Measurements from ENCODE around the gene CKAP5. TPM values are rescaled to one million over a fixed set of nuclear protein-coding genes. Genes with fewer than 3 reads are reported as not detected.

The CKAP5 gene
- total RNA-seq, 4 donors from 2014 or later: 39.8 to 46.9 (median 43.4) TPM

DNA sequence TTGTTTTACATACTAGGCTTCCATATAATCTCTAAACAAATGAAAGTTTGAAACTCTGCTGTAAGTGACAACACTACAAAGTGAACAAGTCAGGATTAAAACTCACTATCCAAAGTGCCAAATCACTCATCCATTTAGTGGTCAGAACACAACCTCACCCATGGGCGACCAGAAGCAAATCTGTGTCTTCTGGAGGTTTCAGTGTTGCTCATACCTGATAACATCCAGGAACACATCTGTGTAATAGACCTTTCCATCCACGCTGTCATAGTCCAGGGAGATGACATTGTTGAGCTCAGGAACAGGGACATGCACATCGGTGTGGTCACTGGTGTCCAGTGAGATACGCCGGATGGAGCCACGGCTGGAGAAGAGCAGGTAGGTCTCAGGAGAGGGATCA, 28.5 kb upstream of the CKAP5 start:
- TF ChIP-seq, protein P1, sequence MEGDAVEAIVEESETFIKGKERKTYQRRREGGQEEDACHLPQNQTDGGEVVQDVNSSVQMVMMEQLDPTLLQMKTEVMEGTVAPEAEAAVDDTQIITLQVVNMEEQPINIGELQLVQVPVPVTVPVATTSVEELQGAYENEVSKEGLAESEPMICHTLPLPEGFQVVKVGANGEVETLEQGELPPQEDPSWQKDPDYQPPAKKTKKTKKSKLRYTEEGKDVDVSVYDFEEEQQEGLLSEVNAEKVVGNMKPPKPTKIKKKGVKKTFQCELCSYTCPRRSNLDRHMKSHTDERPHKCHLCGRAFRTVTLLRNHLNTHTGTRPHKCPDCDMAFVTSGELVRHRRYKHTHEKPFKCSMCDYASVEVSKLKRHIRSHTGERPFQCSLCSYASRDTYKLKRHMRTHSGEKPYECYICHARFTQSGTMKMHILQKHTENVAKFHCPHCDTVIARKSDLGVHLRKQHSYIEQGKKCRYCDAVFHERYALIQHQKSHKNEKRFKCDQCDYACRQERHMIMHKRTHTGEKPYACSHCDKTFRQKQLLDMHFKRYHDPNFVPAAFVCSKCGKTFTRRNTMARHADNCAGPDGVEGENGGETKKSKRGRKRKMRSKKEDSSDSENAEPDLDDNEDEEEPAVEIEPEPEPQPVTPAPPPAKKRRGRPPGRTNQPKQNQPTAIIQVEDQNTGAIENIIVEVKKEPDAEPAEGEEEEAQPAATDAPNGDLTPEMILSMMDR (IDR thresholded peaks at IDR 0.05): no peak
- TF ChIP-seq EP300 (IDR thresholded peaks at IDR 0.05) (no peak), POLR2AphosphoS5 (IDR thresholded peaks at IDR 0.05) (no peak), POLR2A (IDR thresholded peaks at IDR 0.05) (no peak)
- peaks cover 0 to 44% of the 10 kb centered on the region in 2 donors for H3K36me3 ChIP-seq
- no peak for ATAC-seq

DNA sequence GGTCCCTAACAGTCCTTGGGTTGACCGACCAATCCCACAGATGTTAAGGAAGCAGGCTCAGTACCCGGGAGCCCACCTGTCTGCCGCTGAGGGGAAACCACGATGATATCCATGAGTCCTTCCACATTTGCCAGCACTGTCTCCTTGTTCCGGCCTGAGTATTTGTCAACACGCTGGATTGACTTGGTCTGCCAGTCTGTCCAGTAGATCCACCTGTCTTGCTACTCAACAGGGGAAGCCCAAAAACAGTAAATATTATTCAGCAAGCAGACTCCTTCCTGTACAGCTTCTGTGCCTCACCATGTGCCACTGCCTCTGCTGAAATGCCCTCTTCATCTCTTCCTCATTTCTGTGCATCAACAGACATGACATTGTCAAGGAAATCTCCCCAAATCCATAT, 22.8 kb upstream of the CKAP5 start:
- ATAC-seq: no peak
- TF ChIP-seq POLR2A (IDR thresholded peaks at IDR 0.05): no peak
- TF ChIP-seq EP300 (IDR thresholded peaks at IDR 0.05): no peak
- TF ChIP-seq, protein P1 (IDR thresholded peaks at IDR 0.05): no peak
- no peak for TF ChIP-seq POLR2AphosphoS5 (IDR thresholded peaks at IDR 0.05)
- WGBS, 2 donors (ENCODE audit: low coverage in 1 of 2): 91 to 94% methylated on average over 3 to 5 of the region's 6 CpGs

More for the DNA sequence above, 28.5 kb upstream of the CKAP5 start:
- 43 to 83% methylated on average over 1 to 2 of the region's 6 CpGs for WGBS, 2 donors (ENCODE audit: low coverage in 1 of 2)
- H3K27ac ChIP-seq: no peak overlapping the region
- no peaks in the 10 kb centered on the region for H3K4me1 ChIP-seq
- no peak overlapping the region for H3K4me3 ChIP-seq
- H3K9me3 ChIP-seq: no peaks in the 10 kb centered on the region
- no peaks in the 10 kb centered on the region for H3K27me3 ChIP-seq

DNA sequence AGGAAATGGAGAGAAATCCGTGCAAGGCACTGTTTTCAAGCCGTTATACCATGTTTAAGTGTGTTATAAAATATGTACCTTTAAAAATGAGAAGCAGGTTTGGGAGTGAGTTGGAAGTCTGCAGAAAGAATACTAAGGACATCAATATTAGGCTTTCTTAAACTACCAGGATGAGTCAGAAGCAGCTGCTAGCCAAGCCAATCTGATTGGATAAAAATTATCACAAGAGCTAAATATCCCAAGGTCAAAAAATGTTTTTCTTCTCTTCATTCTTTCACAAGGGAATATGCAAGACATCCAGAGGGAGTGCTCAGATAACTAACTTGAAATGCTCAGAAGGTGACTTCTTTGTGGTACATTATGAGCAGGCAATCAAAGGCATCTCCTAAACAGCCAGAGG, 19.3 kb upstream of the CKAP5 start:
- no peak for ATAC-seq
- Histone ChIP-seq H3K27me3 (no peaks in the 10 kb centered on the region), H3K27ac (no peak overlapping the region), H3K4me3 (no peak overlapping the region), H3K9me3 (no peaks in the 10 kb centered on the region), H3K36me3 (peaks cover 0 to 29% of the 10 kb centered on the region in 2 donors), H3K4me1 (no peaks in the 10 kb centered on the region)
- WGBS, 2 donors (ENCODE audit: low coverage in 1 of 2): 59 to 62% methylated on average over 2 of the region's 2 CpGs
- TF ChIP-seq EP300 (IDR thresholded peaks at IDR 0.05): no peak
- no peak for TF ChIP-seq POLR2A (IDR thresholded peaks at IDR 0.05)
- TF ChIP-seq, protein P1 (IDR thresholded peaks at IDR 0.05): no peak
- TF ChIP-seq POLR2AphosphoS5 (IDR thresholded peaks at IDR 0.05): no peak

More for the DNA sequence above, 22.8 kb upstream of the CKAP5 start:
- Histone ChIP-seq H3K4me1 (no peaks in the 10 kb centered on the region), H3K9me3 (no peaks in the 10 kb centered on the region), H3K27ac (no peak overlapping the region), H3K36me3 (peaks cover 0 to 43% of the 10 kb centered on the region in 2 donors), H3K4me3 (no peak overlapping the region), H3K27me3 (no peaks in the 10 kb centered on the region)

DNA sequence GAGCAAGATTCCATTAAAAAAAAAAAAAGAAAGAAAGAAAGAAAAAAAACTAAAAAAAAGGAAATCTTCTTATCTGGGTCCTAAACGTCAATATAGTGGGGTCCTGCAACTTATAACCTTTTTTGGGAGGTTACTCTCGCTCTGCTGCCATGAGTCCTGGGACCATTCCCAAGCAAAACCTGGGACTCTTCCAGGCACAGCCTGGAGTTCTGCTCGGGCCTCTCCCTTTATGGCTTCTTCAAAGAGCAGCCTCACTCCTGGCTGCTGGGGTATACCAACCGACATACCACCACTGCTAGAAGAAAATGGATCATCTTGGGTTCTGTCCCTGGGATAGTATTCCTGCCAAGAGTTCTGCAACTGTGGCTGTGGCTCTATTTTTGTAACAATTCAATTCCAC, 14.1 kb upstream of the CKAP5 start:
- peaks cover 0 to 19% of the 10 kb centered on the region in 2 donors for H3K36me3 ChIP-seq
- H3K9me3 ChIP-seq: no peaks in the 10 kb centered on the region
- H3K27me3 ChIP-seq: no peaks in the 10 kb centered on the region
- 45 to 50% methylated on average over 1 to 4 of the region's 4 CpGs for WGBS, 2 donors (ENCODE audit: low coverage in 1 of 2)
- peaks cover 0 to 9% (median 0%) of the 10 kb centered on the region in 3 donors for H3K4me1 ChIP-seq
- H3K4me3 ChIP-seq: no peak overlapping the region
- ATAC-seq: no peak
- no peak for TF ChIP-seq POLR2AphosphoS5 (IDR thresholded peaks at IDR 0.05)
- peak overlapping the region in 1 of 4 donors; percentile 34 for H3K27ac ChIP-seq

DNA sequence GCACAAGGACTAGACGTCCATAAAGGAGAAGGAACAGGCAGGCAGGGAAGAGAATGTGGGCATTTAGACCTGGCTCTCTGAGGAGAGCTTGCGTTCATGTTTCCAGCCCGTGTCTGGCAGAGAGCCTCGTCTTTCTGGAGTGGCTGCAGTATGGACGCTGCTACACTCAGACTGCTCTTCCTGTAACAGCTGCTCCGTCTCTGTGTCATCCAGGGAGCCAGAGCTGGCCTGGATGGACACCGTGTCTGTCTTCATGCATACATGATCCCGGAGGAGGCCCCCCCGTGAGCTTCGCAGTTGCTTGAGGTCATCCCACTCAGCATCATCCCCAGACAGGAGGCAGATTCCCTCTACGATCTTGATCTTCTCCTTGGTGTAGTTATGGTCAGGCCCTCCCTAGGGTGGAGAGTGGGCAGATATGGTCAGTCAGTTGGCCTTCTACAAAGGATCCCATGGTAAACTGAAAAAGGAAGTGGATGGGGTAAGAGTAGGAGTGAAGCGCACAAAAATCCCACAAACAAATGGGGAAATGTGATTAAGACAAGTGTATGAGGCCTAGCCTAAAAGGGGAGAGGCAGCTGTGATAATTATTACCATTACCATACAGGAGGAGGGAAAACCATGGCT, 13.0 kb upstream of the CKAP5 start:
- Histone ChIP-seq H3K4me1 (peaks cover 0 to 9% (median 0%) of the 10 kb centered on the region in 3 donors), H3K27me3 (no peaks in the 10 kb centered on the region), H3K36me3 (peaks cover 0 to 8% of the 10 kb centered on the region in 2 donors), H3K9me3 (no peaks in the 10 kb centered on the region), H3K4me3 (no peak overlapping the region), H3K27ac (peak overlapping the region in 3 of 4 donors; percentile 19 to 31 (median 19))
- TF ChIP-seq EP300 (IDR thresholded peaks at IDR 0.05): no peak
- TF ChIP-seq, protein P1 (IDR thresholded peaks at IDR 0.05): no peak
- no peak for TF ChIP-seq POLR2AphosphoS5 (IDR thresholded peaks at IDR 0.05)
- TF ChIP-seq POLR2A (IDR thresholded peaks at IDR 0.05): no peak
- WGBS, 2 donors (ENCODE audit: low coverage in 1 of 2): 55 to 75% methylated on average over 1 to 2 of the region's 12 CpGs
- peak; percentile 57 for ATAC-seq

Measured in gastroesophageal sphincter (tissue), 4 donors.